HUDEP-2 (cell line): Measurements from ENCODE around the gene SCFD1.
"Not testable (repeated sequence)": the region's sequence is repeated elsewhere in the genome, so short reads cannot be mapped to it uniquely, and the experiment has no call there.

Source experiments
- DNase-seq, 76 experiments: peaks; one replicate each; lab custom pipeline; 2025; ENCODE audit not compliant: unreplicated experiment in 76 of 76; lab: John Stamatoyannopoulos, UW

Gene SCFD1

GRCh38 chr14:30658645-30659044 is 36.5 kb downstream of the SCFD1 start:
- DNase-seq, result no peak

- no peak for DNase-seq
Measured at GRCh38 chr14:30669594-30669993, 47.5 kb downstream of the SCFD1 start.

GRCh38 chr14:30673071-30673470 is 51.0 kb downstream of the SCFD1 start:
- no peak for DNase-seq

GRCh38 chr14:30678926-30679431 is 56.9 kb downstream of the SCFD1 start:
- no peak for DNase-seq

GRCh38 chr14:30680036-30680435 is 57.9 kb downstream of the SCFD1 start:
- no peak for DNase-seq

- DNase-seq, result not testable (repeated sequence)
Measured at GRCh38 chr14:30680776-30681175, 58.7 kb downstream of the SCFD1 start.

GRCh38 chr14:30681752-30682355 is 59.7 kb downstream of the SCFD1 start:
- DNase-seq, result peak in 1 of 76 experiments; percentile 2

GRCh38 chr14:30690487-30691355 is 68.6 kb downstream of the SCFD1 start:
- DNase-seq, result not testable (repeated sequence)

GRCh38 chr14:30691751-30692398 is 69.8 kb downstream of the SCFD1 start:
- DNase-seq, result no peak

GRCh38 chr14:30692669-30693068 is 70.5 kb downstream of the SCFD1 start:
- DNase-seq, result no peak

- no peak for DNase-seq
Measured at GRCh38 chr14:30698463-30698862, 76.3 kb downstream of the SCFD1 start.

- DNase-seq, result no peak
Measured at GRCh38 chr14:30706704-30707103, 84.6 kb downstream of the SCFD1 start.

- no peak for DNase-seq
Measured at GRCh38 chr14:30708157-30708556, 86.0 kb downstream of the SCFD1 start.

- DNase-seq, result no peak
Measured at GRCh38 chr14:30709201-30709600, 87.1 kb downstream of the SCFD1 start.

- DNase-seq, result no peak
Measured at GRCh38 chr14:30710876-30711275, 88.8 kb downstream of the SCFD1 start.

- no peak for DNase-seq
Measured at GRCh38 chr14:30719137-30719536, 97.0 kb downstream of the SCFD1 start.

- no peak for DNase-seq
Measured at GRCh38 chr14:30725763-30726162, 103.6 kb downstream of the SCFD1 start.

- no peak for DNase-seq
Measured at GRCh38 chr14:30728471-30728870, 106.4 kb downstream of the SCFD1 start.

- no peak for DNase-seq
Measured at GRCh38 chr14:30737916-30738315, 115.8 kb downstream of the SCFD1 start.

GRCh38 chr14:30738978-30739377 is 116.9 kb downstream of the SCFD1 start:
- no peak for DNase-seq

GRCh38 chr14:30748343-30748742 is 126.2 kb downstream of the SCFD1 start:
- peak in 1 of 76 experiments; percentile 32 for DNase-seq
